ENCODE results near the gene CCNB2. TPM values are rescaled to one million over a fixed set of nuclear protein-coding genes. Genes with fewer than 3 reads are reported as not detected.
"Not testable (repeated sequence)": the region's sequence is repeated elsewhere in the genome, so short reads cannot be mapped to it uniquely, and the experiment has no call there.

The CCNB2 gene
- polyA plus RNA-seq, 3 donors, result 41.8 to 50.2 (median 42.3) TPM

- no peak for DNase-seq
Measured at GRCh38 chr15:59160880-59161593, 56.1 kb downstream of the CCNB2 start.

GRCh38 chr15:59162080-59162479 lies 57.1 kb downstream of the CCNB2 start:
- not testable (repeated sequence) for DNase-seq

GRCh38 chr15:59165726-59166125 lies 60.8 kb downstream of the CCNB2 start:
- peak; percentile 37 for DNase-seq

GRCh38 chr15:59166166-59166565 lies 61.2 kb downstream of the CCNB2 start:
- DNase-seq, result no peak

GRCh38 chr15:59166601-59167265 lies 61.8 kb downstream of the CCNB2 start:
- DNase-seq, result no peak

- no peak for DNase-seq
Measured at GRCh38 chr15:59168536-59168935, 63.6 kb downstream of the CCNB2 start.

- no peak for DNase-seq
Measured at GRCh38 chr15:59169251-59169708, 64.3 kb downstream of the CCNB2 start.

GRCh38 chr15:59170295-59171066 lies 65.5 kb downstream of the CCNB2 start:
- no peak for DNase-seq

GRCh38 chr15:59171067-59171397 lies 66.1 kb downstream of the CCNB2 start:
- no peak for DNase-seq

- no peak for DNase-seq
Measured at GRCh38 chr15:59172289-59172901, 67.4 kb downstream of the CCNB2 start.

GRCh38 chr15:59173194-59173593 lies 68.2 kb downstream of the CCNB2 start:
- no peak for DNase-seq

GRCh38 chr15:59174151-59174834 lies 69.3 kb downstream of the CCNB2 start:
- DNase-seq, result no peak

Other genes with a start within 250 kb of the CCNB2 start
- 100 to 1,000 TPM; 123 to 176 (median 138) TPM for gene SLTM, start 171.5 kb upstream of the CCNB2 start, polyA plus RNA-seq (ENCODE audit: insufficient read length in 3 of 3)
- 10 to 100 TPM; 38.9 to 44.6 (median 40.9) TPM for gene RNF111, start 117.5 kb upstream of the CCNB2 start, polyA plus RNA-seq (ENCODE audit: insufficient read length in 3 of 3)
- under 1 TPM; 0.10 to 0.41 (median 0.36) TPM for gene LDHAL6B, start 101.7 kb downstream of the CCNB2 start, polyA plus RNA-seq (ENCODE audit: insufficient read length in 3 of 3)

Measured in renal pelvis (tissue), 4 donors.